GM23248 (cell line): Measurements from ENCODE around the gene TEX264.

Experiments
- EZH2 ChIP-seq: fragments of 200-600 bp; sonication (generic); IDR thresholded peaks from 2 replicates; pipeline ENCODE4 v1.6.1; 2018; ENCODE audit warnings: antibody characterized with exemption, mild to moderate bottlenecking; ENCODE audit not compliant: insufficient read depth, poor library complexity, severe bottlenecking
- EZH2phosphoT487 ChIP-seq: fragments of 200-600 bp; sonication (generic); IDR thresholded peaks from 2 replicates; pipeline ENCODE4 v1.6.1; 2018; ENCODE audit warnings: antibody characterized with exemption, moderate library complexity, mild to moderate bottlenecking, low read depth; ENCODE audit not compliant: insufficient read depth

- no peak for TF ChIP-seq EZH2
- TF ChIP-seq EZH2phosphoT487, result no peak
These were observed 33.0 kb upstream of the TEX264 start for GRCh38 chr3:51637941-51638471.
